B cell (primary cell): ENCODE results near the gene SEMA3F. TPM values are rescaled to one million over a fixed set of nuclear protein-coding genes. Genes with fewer than 3 reads are reported as not detected.

Experiments
- ATAC-seq: fragments of 200-7000 bp; cut with Tn5 transposase; one replicate; pipeline ENCODE4 v1.10.0; 2021; ENCODE audit warnings: low read depth, mild to moderate bottlenecking, moderate number of reproducible peaks, moderate library complexity
- CTCF ChIA-PET: fragments of 350-600 bp; sonication (Branson Sonifier 250); formaldehyde crosslinking; loops from one replicate; lab custom pipeline; 2021; ENCODE audit warnings: antibody characterized with exemption, inconsistent platforms; lab: Charles Lee
- POLR2A ChIA-PET: fragments of 350-600 bp; sonication (Branson Sonifier 250); formaldehyde crosslinking; loops from one replicate; lab custom pipeline; 2021; ENCODE audit warnings: antibody characterized with exemption; lab: Charles Lee
- DNase-seq: peaks from one replicate; pipeline ENCODE4 v3.0.0; 2013
- H2AFZ ChIP-seq: 2 replicates; pipeline ENCODE4 v1.6.1; 2012; ENCODE audit warnings: mild to moderate bottlenecking, low read depth, low read length; ENCODE audit not compliant: insufficient read depth, poor library complexity, severe bottlenecking
- H3K27ac ChIP-seq, 2 donors: 1 replicate in 1 of 2; 2 replicates in 1 of 2; pipeline ENCODE4 v1.5.1; 2012 to 2013; ENCODE audit warnings: low read length in 2 of 2, mild to moderate bottlenecking in 2 of 2, moderate library complexity in 1 of 2
- H3K27me3 ChIP-seq, 4 experiments: fragments of 200-600 bp in 1 of 4; sonication (generic) in 1 of 4; replicated peaks in 1 of 4; 1 replicate in 2 of 4; 2 replicates in 2 of 4; pipeline versions ENCODE4 v1.6.1 to v1.7.0; 2013 to 2016; ENCODE audit warnings: low read length in 3 of 4, mild to moderate bottlenecking in 2 of 4, mixed read lengths in 1 of 4, moderate library complexity in 1 of 4; ENCODE audit not compliant: insufficient read depth in 4 of 4, control insufficient read depth in 3 of 4; ENCODE audit errors: control extremely low read depth in 1 of 4
- H3K36me3 ChIP-seq, 2 experiments: replicated peaks in 1 of 2; 1 replicate in 1 of 2; 2 replicates in 1 of 2; pipeline versions ENCODE4 v1.6.1 to v1.7.1; 2013; ENCODE audit warnings: low read length in 1 of 2; ENCODE audit not compliant: insufficient read depth in 2 of 2, control insufficient read depth in 1 of 2; ENCODE audit errors: control extremely low read depth in 1 of 2, extremely low read depth in 1 of 2
- H3K4me1 ChIP-seq, 2 donors: fragments of 200-600 bp in 1 of 2; sonication (generic) in 1 of 2; 1 replicate in 1 of 2; 2 replicates in 1 of 2; pipeline versions ENCODE4 v1.5.1 to v1.6.1; 2013 to 2017; ENCODE audit warnings: low read length in 2 of 2; ENCODE audit not compliant: control insufficient read depth in 2 of 2, insufficient read depth in 2 of 2
- H3K4me2 ChIP-seq: replicated peaks from 2 replicates; pipeline ENCODE3; 2012; ENCODE audit warnings: mild to moderate bottlenecking, low read depth, low read length; ENCODE audit not compliant: poor library complexity, severe bottlenecking
- H3K4me3 ChIP-seq, 5 experiments: fragments of 200-600 bp in 1 of 5; sonication (generic) in 1 of 5; 1 replicate in 3 of 5; 2 replicates in 2 of 5; pipeline versions ENCODE4 v1.5.1 to v1.7.0; 2011 to 2016; ENCODE audit warnings: low read length in 4 of 5, mild to moderate bottlenecking in 4 of 5, low read depth in 2 of 5, control low read depth in 1 of 5, moderate library complexity in 1 of 5; ENCODE audit not compliant: insufficient read depth in 1 of 5; ENCODE audit errors: control extremely low read depth in 1 of 5, extremely low read depth in 1 of 5
- H3K79me2 ChIP-seq: fragments of 200-600 bp; sonication (generic); one replicate; pipeline ENCODE4 v1.6.0; 2016; ENCODE audit warnings: low read length; ENCODE audit not compliant: control insufficient read depth, insufficient read depth
- H3K9ac ChIP-seq: fragments of 200-600 bp; sonication (generic); 2 replicates; pipeline ENCODE4 v1.6.1; 2017; ENCODE audit warnings: mild to moderate bottlenecking, low read length, moderate library complexity
- H3K9me3 ChIP-seq, 3 donors: one replicate each; pipeline versions ENCODE4 v1.6.1 to v1.7.1; 2013; ENCODE audit warnings: low read length in 2 of 3; ENCODE audit not compliant: control insufficient read depth in 2 of 3, insufficient read depth in 1 of 3; ENCODE audit errors: control extremely low read depth in 1 of 3
- H4K20me1 ChIP-seq: 2 replicates; pipeline ENCODE4 v1.6.0; 2012; ENCODE audit warnings: mild to moderate bottlenecking, low read length; ENCODE audit not compliant: insufficient read depth, control insufficient read depth, poor library complexity, severe bottlenecking
- H3K27ac Mint-ChIP-seq: one replicate; pipeline ENCODE4 v1.8.0; 2021; ENCODE audit warnings: mixed read lengths
- H3K27me3 Mint-ChIP-seq: one replicate; pipeline ENCODE4 v1.8.0; 2021; ENCODE audit warnings: mixed read lengths
- H3K4me1 Mint-ChIP-seq: one replicate; pipeline ENCODE4 v1.8.0; 2021; ENCODE audit warnings: mixed read lengths
- H3K4me3 Mint-ChIP-seq: one replicate; pipeline ENCODE4 v1.8.0; 2021; ENCODE audit warnings: mixed read lengths
- H3K9me3 Mint-ChIP-seq: one replicate; pipeline ENCODE4 v1.8.0; 2022; ENCODE audit warnings: mixed read lengths; ENCODE audit not compliant: insufficient read depth
- EZH2 ChIP-seq: IDR thresholded peaks from 2 replicates; pipeline ENCODE4 v1.6.1; 2012; ENCODE audit warnings: borderline replicate concordance, low read depth, mild to moderate bottlenecking, moderate library complexity, low read length; ENCODE audit not compliant: insufficient read depth, poor library complexity, severe bottlenecking
- WGBS: methylation state at CpG from one replicate; pipeline ENCODE4 v1.1.5; 2013; ENCODE audit warnings: missing lambda C conversion rate; ENCODE audit not compliant: insufficient coverage; 5-methylcytosine and 5-hydroxymethylcytosine counted together
- intact Hi-C: fragments of 100-400 bp; cut with micrococcal nuclease; formaldehyde crosslinking; loops from one replicate; pipeline ENCODE4 v1.10.0; 2022
- polyA plus RNA-seq: library from polyadenylated mRNA; depleted of rRNA; stranded (reverse); fragments of >200 nt; gene quantifications from 2 replicates; pipeline ENCODE4 v1.2.3, GENCODE V29; 2012
- total RNA-seq, 2 donors: library from RNA; stranded (reverse); fragments of 120-200 nt in 1 of 2; gene quantifications; 1 replicate in 1 of 2; 2 replicates in 1 of 2; pipeline versions ENCODE4 v1.2.3 to v1.2.4, GENCODE V29; 2013 to 2022
- TF ChIP-seq, protein P1 (sequence below): fragments of 200-600 bp; IDR thresholded peaks from one replicate; pipeline ENCODE4 v1.8.0; 2022; ENCODE audit warnings: antibody characterized with exemption, mild to moderate bottlenecking

Gene SEMA3F
- total and polyA plus RNA-seq, 2 donors (not counting 1 experiment from before 2014, with no cell fraction given): 0.27 TPM; not detected in 1

DNA sequence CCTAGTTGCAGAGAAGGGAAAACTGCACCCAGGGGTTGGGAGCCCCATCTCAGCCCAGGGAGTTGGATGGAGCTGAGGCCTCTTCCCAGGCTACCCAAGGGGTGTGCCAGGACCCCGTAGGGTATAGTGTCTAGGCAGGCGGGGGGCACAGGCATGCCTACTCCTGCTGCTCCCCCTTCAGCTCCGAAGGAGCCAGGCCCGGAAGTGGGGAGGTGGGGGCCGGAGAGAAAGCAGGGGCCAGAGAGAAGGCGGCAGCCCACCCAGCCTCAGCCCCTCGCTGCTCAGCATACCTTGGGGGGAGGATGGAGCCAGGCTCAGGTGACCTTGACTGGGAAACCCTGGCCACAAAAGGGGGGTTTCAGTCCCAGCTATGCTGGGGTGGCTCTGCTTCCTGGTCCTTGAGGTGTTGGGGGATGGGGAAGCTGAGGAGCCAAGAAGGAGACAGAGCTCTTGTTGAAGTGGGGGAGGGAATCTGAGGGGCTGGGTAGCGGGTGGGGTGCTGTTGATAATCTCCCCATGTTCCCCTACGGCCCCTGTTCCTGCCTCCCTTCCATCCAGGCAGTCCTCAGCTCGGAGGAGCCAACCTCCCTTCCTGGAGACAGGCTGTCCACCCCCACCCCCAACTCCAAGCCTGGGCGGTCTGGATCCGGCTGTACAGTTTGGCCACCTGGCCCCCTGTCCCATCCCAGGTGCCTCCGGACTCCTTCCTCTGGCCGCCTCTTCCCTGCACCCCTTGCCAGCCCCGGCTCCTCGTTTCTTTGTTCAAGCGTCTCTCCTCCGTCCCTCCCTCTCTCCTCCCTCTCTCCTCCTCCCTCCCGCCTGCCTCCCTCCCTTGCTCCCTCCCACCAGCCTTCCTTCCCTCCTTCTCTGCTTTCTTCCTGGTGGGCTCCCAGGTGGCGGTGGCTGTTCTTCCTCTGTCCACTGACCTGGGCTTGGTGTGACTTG is 1.7 kb downstream of the SEMA3F start:
- peaks cover 15% of the 10 kb centered on the region for H3K4me1 Mint-ChIP-seq
- TF ChIP-seq, protein P1, sequence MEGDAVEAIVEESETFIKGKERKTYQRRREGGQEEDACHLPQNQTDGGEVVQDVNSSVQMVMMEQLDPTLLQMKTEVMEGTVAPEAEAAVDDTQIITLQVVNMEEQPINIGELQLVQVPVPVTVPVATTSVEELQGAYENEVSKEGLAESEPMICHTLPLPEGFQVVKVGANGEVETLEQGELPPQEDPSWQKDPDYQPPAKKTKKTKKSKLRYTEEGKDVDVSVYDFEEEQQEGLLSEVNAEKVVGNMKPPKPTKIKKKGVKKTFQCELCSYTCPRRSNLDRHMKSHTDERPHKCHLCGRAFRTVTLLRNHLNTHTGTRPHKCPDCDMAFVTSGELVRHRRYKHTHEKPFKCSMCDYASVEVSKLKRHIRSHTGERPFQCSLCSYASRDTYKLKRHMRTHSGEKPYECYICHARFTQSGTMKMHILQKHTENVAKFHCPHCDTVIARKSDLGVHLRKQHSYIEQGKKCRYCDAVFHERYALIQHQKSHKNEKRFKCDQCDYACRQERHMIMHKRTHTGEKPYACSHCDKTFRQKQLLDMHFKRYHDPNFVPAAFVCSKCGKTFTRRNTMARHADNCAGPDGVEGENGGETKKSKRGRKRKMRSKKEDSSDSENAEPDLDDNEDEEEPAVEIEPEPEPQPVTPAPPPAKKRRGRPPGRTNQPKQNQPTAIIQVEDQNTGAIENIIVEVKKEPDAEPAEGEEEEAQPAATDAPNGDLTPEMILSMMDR: no peak
- TF ChIP-seq EZH2: no peak
- peaks cover 30% of the 10 kb centered on the region for H3K27me3 Mint-ChIP-seq
- Histone ChIP-seq H3K79me2 (no peaks in the 10 kb centered on the region), H3K4me3 (no peak overlapping the region), H3K9me3 (peaks cover 0 to 6% (median 0%) of the 10 kb centered on the region in 3 donors), H3K27me3 (peaks cover 0 to 47% (median 19%) of the 10 kb centered on the region in 4 experiments), H3K4me1 (peaks cover 14 to 20% of the 10 kb centered on the region in 2 donors), H3K4me2 (no peak overlapping the region), H2AFZ (no peak overlapping the region), H4K20me1 (peaks cover 9% of the 10 kb centered on the region), H3K9ac (no peak overlapping the region), H3K27ac (no peak overlapping the region), H3K36me3 (no peaks in the 10 kb centered on the region)
- WGBS: 57% methylated on average over 18 of the region's 20 CpGs
- no peak overlapping the region for H3K27ac Mint-ChIP-seq
- no peak for ATAC-seq
- no peak for DNase-seq
- ChIA-PET POLR2A (interaction anchor here (0.5 kb wide), 2 partner anchors 45 to 90 kb away, joined by 3 to 9 read pairs; no protein-coding TSS in a partner anchor), CTCF (interaction anchor here (0.6 to 1.0 kb wide), 2 partner anchors 38 to 710 kb away, joined by 3 read pairs; no protein-coding TSS in a partner anchor)
- H3K4me3 Mint-ChIP-seq: peak overlapping the region; percentile 44
- intact Hi-C loops: no loop called here
- H3K9me3 Mint-ChIP-seq: no peaks in the 10 kb centered on the region
